Esophagus (tissue), 2 donors: ENCODE data around the gene TAF4. TPM values are rescaled to one million over a fixed set of nuclear protein-coding genes. Genes with fewer than 3 reads are reported as not detected.

Source experiments
- H3K27ac ChIP-seq, 2 donors: one replicate each; pipeline ENCODE4 v1.5.1; 2013; ENCODE audit warnings: low read depth in 2 of 2, mild to moderate bottlenecking in 2 of 2, inconsistent platforms in 1 of 2, low read length in 1 of 2, moderate library complexity in 1 of 2
- H3K27me3 ChIP-seq, 2 donors: one replicate each; pipeline ENCODE4 v1.6.1; 2013; ENCODE audit warnings: low read length in 2 of 2, control low read depth in 1 of 2, mild to moderate bottlenecking in 1 of 2; ENCODE audit not compliant: insufficient read depth in 2 of 2, control insufficient read depth in 1 of 2
- H3K36me3 ChIP-seq, 2 donors: one replicate each; pipeline ENCODE4 v1.6.1; 2013; ENCODE audit warnings: low read length in 1 of 2; ENCODE audit not compliant: control insufficient read depth in 2 of 2, insufficient read depth in 2 of 2
- H3K4me1 ChIP-seq, 2 donors: one replicate each; pipeline ENCODE4 v1.6.1; 2013; ENCODE audit warnings: low read length in 1 of 2; ENCODE audit not compliant: control insufficient read depth in 2 of 2, insufficient read depth in 2 of 2
- H3K4me3 ChIP-seq, 2 donors: one replicate each; pipeline ENCODE4 v1.5.1; 2013; ENCODE audit warnings: low read length in 2 of 2, mild to moderate bottlenecking in 2 of 2, low read depth in 1 of 2, moderate library complexity in 1 of 2
- H3K9me3 ChIP-seq, 2 donors: one replicate each; pipeline ENCODE4 v1.6.1; 2013; ENCODE audit warnings: mild to moderate bottlenecking in 2 of 2, low read depth in 1 of 2, low read length in 1 of 2, moderate library complexity in 1 of 2; ENCODE audit not compliant: control insufficient read depth in 2 of 2, insufficient read depth in 1 of 2
- WGBS, 2 donors: extraction: QIAGEN DNeasy Blood & Tissue Kit; methylation state at CpG; one replicate each; pipeline ENCODE4 v1.1.7; 2013; 5-methylcytosine and 5-hydroxymethylcytosine counted together
- polyA plus RNA-seq, 2 donors: library from polyadenylated mRNA; stranded (reverse); fragments of 200-250 nt; gene quantifications; one replicate each; pipeline ENCODE4 v1.2.3, GENCODE V29; 2013
- donor health status: healthy with polysubstance abuse.
- donor health status: Bipolar disorder and iron deficiency.

TAF4 gene
- polyA plus RNA-seq, 2 donors: 4.2 to 5.8 TPM

GRCh38 chr20:61956396-61957342 lies 109.0 kb downstream of the TAF4 start:
- 35 to 39% methylated on average over 12 of the region's 12 CpGs for WGBS, 2 donors
- H3K9me3 ChIP-seq: no peaks in the 10 kb centered on the region
- H3K4me3 ChIP-seq: no peak overlapping the region

GRCh38 chr20:61955668-61956395 lies 109.8 kb downstream of the TAF4 start:
- no peaks in the 10 kb centered on the region for H3K27me3 ChIP-seq
- 40 to 47% methylated on average over 6 of the region's 6 CpGs for WGBS, 2 donors
- H3K27ac ChIP-seq: no peak overlapping the region

More at GRCh38 chr20:61956396-61957342, 109.0 kb downstream of the TAF4 start:
- Histone ChIP-seq H3K27me3 (no peaks in the 10 kb centered on the region), H3K4me1 (no peaks in the 10 kb centered on the region), H3K36me3 (no peaks in the 10 kb centered on the region), H3K27ac (no peak overlapping the region)

GRCh38 chr20:61954276-61955021 lies 111.2 kb downstream of the TAF4 start:
- Histone ChIP-seq H3K9me3 (no peaks in the 10 kb centered on the region), H3K36me3 (no peaks in the 10 kb centered on the region), H3K27ac (no peak overlapping the region), H3K4me3 (no peak overlapping the region), H3K4me1 (no peaks in the 10 kb centered on the region), H3K27me3 (no peaks in the 10 kb centered on the region)
- 51 to 68% methylated on average over 16 of the region's 16 CpGs for WGBS, 2 donors

More at GRCh38 chr20:61955668-61956395, 109.8 kb downstream of the TAF4 start:
- no peaks in the 10 kb centered on the region for H3K4me1 ChIP-seq
- H3K4me3 ChIP-seq: no peak overlapping the region
- no peaks in the 10 kb centered on the region for H3K36me3 ChIP-seq
- no peaks in the 10 kb centered on the region for H3K9me3 ChIP-seq

- Histone ChIP-seq H3K36me3 (no peaks in the 10 kb centered on the region), H3K4me3 (no peak overlapping the region), H3K4me1 (no peaks in the 10 kb centered on the region), H3K9me3 (no peaks in the 10 kb centered on the region), H3K27me3 (no peaks in the 10 kb centered on the region), H3K27ac (no peak overlapping the region)
- 67 to 76% methylated on average over 20 of the region's 20 CpGs for WGBS, 2 donors
These were observed 112.4 kb downstream of the TAF4 start for GRCh38 chr20:61953037-61954021.

GRCh38 chr20:61951695-61952533 lies 113.8 kb downstream of the TAF4 start:
- H3K9me3 ChIP-seq: no peaks in the 10 kb centered on the region
- H3K36me3 ChIP-seq: no peaks in the 10 kb centered on the region
- no peak overlapping the region for H3K4me3 ChIP-seq
- H3K27ac ChIP-seq: no peak overlapping the region
- no peaks in the 10 kb centered on the region for H3K27me3 ChIP-seq
- 26 to 41% methylated on average over 20 of the region's 22 CpGs for WGBS, 2 donors
- no peaks in the 10 kb centered on the region for H3K4me1 ChIP-seq

GRCh38 chr20:61950641-61951071 lies 115.0 kb downstream of the TAF4 start:
- Histone ChIP-seq H3K4me3 (no peak overlapping the region), H3K27ac (no peak overlapping the region), H3K27me3 (no peaks in the 10 kb centered on the region), H3K4me1 (no peaks in the 10 kb centered on the region), H3K36me3 (no peaks in the 10 kb centered on the region), H3K9me3 (no peaks in the 10 kb centered on the region)
- 35 to 46% methylated on average over 6 to 7 of the region's 7 CpGs for WGBS, 2 donors

- H3K9me3 ChIP-seq: no peaks in the 10 kb centered on the region
- 80% methylated on average over 20 to 21 of the region's 21 CpGs for WGBS, 2 donors
- H3K4me1 ChIP-seq: no peaks in the 10 kb centered on the region
- H3K4me3 ChIP-seq: no peak overlapping the region
- H3K27ac ChIP-seq: no peak overlapping the region
- no peaks in the 10 kb centered on the region for H3K36me3 ChIP-seq
- no peaks in the 10 kb centered on the region for H3K27me3 ChIP-seq
These were observed 115.7 kb downstream of the TAF4 start for GRCh38 chr20:61949714-61950640.
